H1 (cell line): Measurements from ENCODE around the gene MTCH1.

Experiments
- CTCF ChIP-seq, 3 experiments: IDR thresholded peaks; 1 replicate in 2 of 3; 2 replicates in 1 of 3; pipeline versions ENCODE4 v1.5.1 to v1.6.1; 2011; ENCODE audit warnings: low read length in 3 of 3, mild to moderate bottlenecking in 3 of 3, inconsistent platforms in 2 of 3, low read depth in 1 of 3, moderate library complexity in 1 of 3; ENCODE audit not compliant: insufficient read depth in 1 of 3; ENCODE audit errors: control extremely low read depth in 1 of 3
- EP300 ChIP-seq, 2 experiments: IDR thresholded peaks; 1 replicate in 1 of 2; 2 replicates in 1 of 2; pipeline ENCODE4 v1.6.1; 2011 to 2012; ENCODE audit warnings: low read depth in 2 of 2, low read length in 2 of 2, mild to moderate bottlenecking in 2 of 2, borderline replicate concordance in 1 of 2, inconsistent platforms in 1 of 2, moderate library complexity in 1 of 2
- EZH2 ChIP-seq: fragments of 200-600 bp; sonication (generic); IDR thresholded peaks from 2 replicates; pipeline ENCODE4 v1.7.1; 2012; ENCODE audit warnings: low read depth, mild to moderate bottlenecking, moderate library complexity, low read length, inconsistent platforms; ENCODE audit not compliant: severe bottlenecking
- HDAC6 ChIP-seq: IDR thresholded peaks from one replicate; pipeline ENCODE4 v1.7.1; 2012; ENCODE audit warnings: low read depth, mild to moderate bottlenecking, inconsistent platforms, low read length, moderate library complexity
- MAFK ChIP-seq: IDR thresholded peaks from 2 replicates; pipeline ENCODE4 v1.6.1; 2012; ENCODE audit warnings: low read depth, mild to moderate bottlenecking, improper control_type of control experiment, low read length
- NRF1 ChIP-seq: IDR thresholded peaks from 2 replicates; pipeline ENCODE4 v1.6.1; 2011; ENCODE audit warnings: mild to moderate bottlenecking, low read depth, low read length, improper control_type of control experiment
- PHF8 ChIP-seq: fragments of 200-600 bp; sonication (generic); conservative IDR thresholded peaks from 2 replicates; pipeline ENCODE4 v1.7.1; 2012; ENCODE audit warnings: low read depth, mild to moderate bottlenecking, inconsistent platforms, low read length, moderate library complexity
- POLR2A ChIP-seq, 2 experiments: IDR thresholded peaks; 1 replicate in 1 of 2; 2 replicates in 1 of 2; pipeline ENCODE4 v1.6.1; 2011; ENCODE audit warnings: low read depth in 2 of 2, low read length in 2 of 2, mild to moderate bottlenecking in 2 of 2; ENCODE audit errors: control extremely low read depth in 1 of 2
- POLR2AphosphoS5 ChIP-seq: IDR thresholded peaks from 2 replicates; pipeline ENCODE4 v1.6.1; 2011; ENCODE audit warnings: low read depth, low read length
- SP1 ChIP-seq: IDR thresholded peaks from 2 replicates; pipeline ENCODE4 v1.6.1; 2011; ENCODE audit warnings: low read depth, low read length
- TEAD4 ChIP-seq: IDR thresholded peaks from 2 replicates; pipeline ENCODE4 v1.6.1; 2012; ENCODE audit warnings: low read depth, low read length, inconsistent platforms, mixed read lengths
- YY1 ChIP-seq: IDR thresholded peaks from 2 replicates; pipeline ENCODE4 v1.6.1; 2011; ENCODE audit warnings: low read depth, mild to moderate bottlenecking, low read length
- ZNF274 ChIP-seq: IDR thresholded peaks from 2 replicates; pipeline ENCODE4 v1.7.0; 2012; ENCODE audit warnings: low read length, borderline replicate concordance; ENCODE audit errors: extremely low read depth
- TF ChIP-seq, protein P1 (sequence below): IDR thresholded peaks from 2 replicates; pipeline ENCODE4 v1.6.1; 2012; ENCODE audit warnings: inconsistent platforms

GRCh38 chr6:36963451-36964290 is 22.3 kb downstream of the MTCH1 start:
- no peak for TF ChIP-seq YY1
- no peak for TF ChIP-seq POLR2A (IDR thresholded peaks at IDR 0.05; ENCODE audit: control extremely low read depth in 1 of 2, low read depth in 2 of 2, low read length in 2 of 2)
- TF ChIP-seq ZNF274 = no peak
- TF ChIP-seq, protein P1, sequence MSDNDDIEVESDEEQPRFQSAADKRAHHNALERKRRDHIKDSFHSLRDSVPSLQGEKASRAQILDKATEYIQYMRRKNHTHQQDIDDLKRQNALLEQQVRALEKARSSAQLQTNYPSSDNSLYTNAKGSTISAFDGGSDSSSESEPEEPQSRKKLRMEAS = no peak
- no peak for TF ChIP-seq MAFK
- TF ChIP-seq PHF8 = no peak
- TF ChIP-seq POLR2AphosphoS5 = no peak
- no peak for TF ChIP-seq HDAC6
- no peak for TF ChIP-seq EP300 (IDR thresholded peaks at IDR 0.05; ENCODE audit: borderline replicate concordance in 1 of 2, low read depth in 2 of 2, low read length in 2 of 2)
- TF ChIP-seq CTCF (IDR thresholded peaks at IDR 0.05; ENCODE audit: control extremely low read depth in 1 of 3, insufficient read depth in 1 of 3, low read depth in 1 of 3, low read length in 3 of 3) = no peak
- TF ChIP-seq EZH2 = no peak
- no peak for TF ChIP-seq SP1
- no peak for TF ChIP-seq NRF1
- TF ChIP-seq TEAD4 = 0 out of 2 replicates have a peak, but pooled peaks have one; percentile 8
